ENCODE measurements around the gene CCDC178.

CCDC178 gene

GRCh38 chr18:33317640-33318039, 122.9 kb downstream of the CCDC178 start:
- no peak for TF ChIP-seq CTCF (IDR thresholded peaks at IDR 0.05; ENCODE audit: low read depth, low read length)
- DNase-seq (ENCODE audit: extremely low read depth, low read depth) = no peak

GRCh38 chr18:33316146-33316587, 124.4 kb downstream of the CCDC178 start:
- no peak for DNase-seq (ENCODE audit: extremely low read depth, low read depth)
- TF ChIP-seq CTCF (IDR thresholded peaks at IDR 0.05; ENCODE audit: low read depth, low read length) = no peak

- no peak for TF ChIP-seq CTCF (IDR thresholded peaks at IDR 0.05; ENCODE audit: low read depth, low read length)
Measured at GRCh38 chr18:33307520-33307919, 133.0 kb downstream of the CCDC178 start.

DNA sequence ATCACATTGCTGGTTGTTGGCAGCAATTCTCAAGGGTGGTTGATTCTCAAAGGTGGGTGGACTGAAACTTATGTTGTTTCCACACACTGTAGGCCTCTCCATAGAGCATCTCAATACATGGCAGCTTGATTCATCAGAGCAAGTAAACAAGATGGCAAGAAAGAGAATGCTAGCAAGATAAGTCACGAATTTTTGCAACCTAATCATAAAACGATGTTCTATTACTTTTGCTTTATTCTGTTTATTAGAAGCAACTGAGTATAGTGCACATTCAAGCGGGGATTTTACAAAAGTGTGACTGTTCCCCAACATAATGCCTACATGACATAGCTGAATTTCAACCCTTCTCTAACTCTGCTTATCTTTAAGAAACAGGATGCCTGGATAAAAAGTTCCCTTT, 136.2 kb downstream of the CCDC178 start:
- DNase-seq (ENCODE audit: extremely low read depth, low read depth) = no peak
- TF ChIP-seq CTCF (IDR thresholded peaks at IDR 0.05; ENCODE audit: low read depth, low read length) = no peak

More at GRCh38 chr18:33307520-33307919, 133.0 kb downstream of the CCDC178 start:
- DNase-seq (ENCODE audit: extremely low read depth, low read depth) = no peak

DNA sequence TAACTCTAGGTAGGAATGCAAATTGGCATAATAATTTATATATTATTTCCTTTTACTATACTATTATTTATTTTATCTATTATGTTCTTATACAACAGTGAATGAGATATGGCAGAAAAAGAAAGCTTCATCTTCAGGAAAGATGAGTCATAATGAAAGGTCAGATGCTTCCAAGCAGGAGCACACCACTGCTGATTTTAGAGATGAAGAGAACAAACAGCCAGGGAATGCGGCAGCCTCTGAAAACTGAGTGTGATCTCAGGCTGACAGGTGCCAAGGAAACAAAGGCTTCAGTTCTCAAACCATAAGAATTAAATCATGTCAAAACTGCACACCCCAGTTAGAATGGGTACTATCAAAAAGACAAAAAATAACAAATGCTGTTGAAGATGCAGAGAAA, 149.0 kb downstream of the CCDC178 start:
- DNase-seq (ENCODE audit: extremely low read depth, low read depth) = no peak
- TF ChIP-seq CTCF (IDR thresholded peaks at IDR 0.05; ENCODE audit: low read depth, low read length) = no peak

DNA sequence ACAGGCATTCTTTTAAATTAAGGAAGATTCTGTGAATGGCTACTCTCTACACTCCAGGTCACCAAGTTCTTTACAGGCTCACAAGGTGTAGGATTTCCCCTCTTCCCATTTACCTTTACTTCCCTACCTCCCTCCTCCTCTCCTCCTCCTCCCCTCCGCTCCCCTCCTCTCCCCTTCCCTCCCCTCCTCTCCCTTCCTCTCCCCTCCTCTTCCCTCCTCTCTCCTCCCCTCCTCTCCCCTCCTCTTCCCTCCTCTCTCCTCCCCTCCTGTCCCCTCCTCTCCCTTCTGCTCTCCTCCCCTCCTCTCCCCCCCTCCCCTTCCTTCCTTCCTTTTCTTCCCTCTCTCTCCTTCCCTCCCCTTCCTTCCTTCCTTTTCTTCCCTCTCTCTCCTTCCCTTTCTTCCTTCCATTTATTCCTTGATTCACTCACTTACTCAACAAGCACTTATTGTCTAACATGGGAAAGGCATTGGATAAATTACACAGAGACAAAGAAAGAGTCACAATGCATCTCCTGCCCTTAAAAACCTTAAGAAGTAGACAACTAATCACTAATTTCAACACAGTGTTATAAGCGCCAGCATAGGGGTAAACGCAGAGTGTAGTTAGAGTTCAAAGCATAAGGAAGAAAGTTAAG, 152.3 kb downstream of the CCDC178 start:
- DNase-seq (ENCODE audit: extremely low read depth, low read depth) = no peak
- TF ChIP-seq CTCF (IDR thresholded peaks at IDR 0.05; ENCODE audit: low read depth, low read length) = no peak

GRCh38 chr18:33282709-33283333, 157.7 kb downstream of the CCDC178 start:
- no peak for TF ChIP-seq CTCF (IDR thresholded peaks at IDR 0.05; ENCODE audit: low read depth, low read length)

More at GRCh38 chr18:33282709-33283333, 157.7 kb downstream of the CCDC178 start:
- no peak for DNase-seq (ENCODE audit: extremely low read depth, low read depth)
